ENCODE data around the gene LLGL1. TPM values are rescaled to one million over a fixed set of nuclear protein-coding genes. Genes with fewer than 3 reads are reported as not detected.

The LLGL1 gene
- total RNA-seq, 2 donors from 2014 or later = 66.3 to 69.3 TPM

DNA sequence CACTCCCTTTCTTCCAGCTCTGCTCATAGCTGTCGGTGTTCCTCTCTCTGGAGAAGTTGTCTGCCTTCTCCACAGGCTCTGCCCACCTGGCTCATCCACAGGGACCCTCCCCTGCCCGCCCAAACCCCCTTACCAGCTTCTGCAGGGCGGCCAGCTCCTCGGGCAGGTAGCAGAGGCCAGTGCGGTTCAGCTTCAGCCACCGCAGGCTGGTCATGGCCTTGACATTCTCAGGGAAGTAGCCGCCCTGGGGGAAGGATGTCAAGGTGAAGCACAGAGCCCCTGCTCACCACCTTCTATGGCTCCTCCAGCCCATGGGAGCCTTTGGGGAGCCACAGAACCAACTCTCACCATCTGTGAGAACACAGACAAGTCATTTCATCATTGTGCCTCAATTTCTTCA, 31.3 kb downstream of the LLGL1 start:
- no peaks in the 10 kb centered on the region for H3K9me3 ChIP-seq (ENCODE audit: control insufficient read depth, low read length)
- TF ChIP-seq, protein P1, sequence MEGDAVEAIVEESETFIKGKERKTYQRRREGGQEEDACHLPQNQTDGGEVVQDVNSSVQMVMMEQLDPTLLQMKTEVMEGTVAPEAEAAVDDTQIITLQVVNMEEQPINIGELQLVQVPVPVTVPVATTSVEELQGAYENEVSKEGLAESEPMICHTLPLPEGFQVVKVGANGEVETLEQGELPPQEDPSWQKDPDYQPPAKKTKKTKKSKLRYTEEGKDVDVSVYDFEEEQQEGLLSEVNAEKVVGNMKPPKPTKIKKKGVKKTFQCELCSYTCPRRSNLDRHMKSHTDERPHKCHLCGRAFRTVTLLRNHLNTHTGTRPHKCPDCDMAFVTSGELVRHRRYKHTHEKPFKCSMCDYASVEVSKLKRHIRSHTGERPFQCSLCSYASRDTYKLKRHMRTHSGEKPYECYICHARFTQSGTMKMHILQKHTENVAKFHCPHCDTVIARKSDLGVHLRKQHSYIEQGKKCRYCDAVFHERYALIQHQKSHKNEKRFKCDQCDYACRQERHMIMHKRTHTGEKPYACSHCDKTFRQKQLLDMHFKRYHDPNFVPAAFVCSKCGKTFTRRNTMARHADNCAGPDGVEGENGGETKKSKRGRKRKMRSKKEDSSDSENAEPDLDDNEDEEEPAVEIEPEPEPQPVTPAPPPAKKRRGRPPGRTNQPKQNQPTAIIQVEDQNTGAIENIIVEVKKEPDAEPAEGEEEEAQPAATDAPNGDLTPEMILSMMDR (conservative IDR thresholded peaks at IDR 0.05) = no peak
- H3K9me3 Mint-ChIP-seq = no peaks in the 10 kb centered on the region
- peak overlapping the region; percentile 92 for H3K4me3 Mint-ChIP-seq
- peaks cover 50% of the 10 kb centered on the region for H3K36me3 ChIP-seq (ENCODE audit: control insufficient read depth, insufficient read depth, low read length)
- H3K9ac ChIP-seq (ENCODE audit: extremely low read depth, low read length, poor library complexity, severe bottlenecking) = peak overlapping the region; percentile 70
- no peaks in the 10 kb centered on the region for H3K27me3 Mint-ChIP-seq (ENCODE audit: insufficient read depth)
- no peak overlapping the region for H3K27ac ChIP-seq (ENCODE audit: low read depth, low read length)
- no peak for DNase-seq
- no peaks in the 10 kb centered on the region for H3K27me3 ChIP-seq (ENCODE audit: control insufficient read depth, insufficient read depth, low read length, poor library complexity, severe bottlenecking)
- peaks cover 40% of the 10 kb centered on the region for H3K36me3 Mint-ChIP-seq (ENCODE audit: low read depth)
- peaks cover 21% of the 10 kb centered on the region for H3K4me1 Mint-ChIP-seq
- peaks cover 14% of the 10 kb centered on the region for H3K4me1 ChIP-seq (ENCODE audit: control insufficient read depth, insufficient read depth, low read length)
- WGBS, 2 experiments (ENCODE audit: insufficient coverage in 1 of 2, insufficient read length in 1 of 2) = 92 to 100% methylated on average over 1 to 7 of the region's 7 CpGs
- peak overlapping the region; percentile 97 for H3K27ac Mint-ChIP-seq
- H3K4me3 ChIP-seq (ENCODE audit: low read length) = peak overlapping the region; percentile 86

DNA sequence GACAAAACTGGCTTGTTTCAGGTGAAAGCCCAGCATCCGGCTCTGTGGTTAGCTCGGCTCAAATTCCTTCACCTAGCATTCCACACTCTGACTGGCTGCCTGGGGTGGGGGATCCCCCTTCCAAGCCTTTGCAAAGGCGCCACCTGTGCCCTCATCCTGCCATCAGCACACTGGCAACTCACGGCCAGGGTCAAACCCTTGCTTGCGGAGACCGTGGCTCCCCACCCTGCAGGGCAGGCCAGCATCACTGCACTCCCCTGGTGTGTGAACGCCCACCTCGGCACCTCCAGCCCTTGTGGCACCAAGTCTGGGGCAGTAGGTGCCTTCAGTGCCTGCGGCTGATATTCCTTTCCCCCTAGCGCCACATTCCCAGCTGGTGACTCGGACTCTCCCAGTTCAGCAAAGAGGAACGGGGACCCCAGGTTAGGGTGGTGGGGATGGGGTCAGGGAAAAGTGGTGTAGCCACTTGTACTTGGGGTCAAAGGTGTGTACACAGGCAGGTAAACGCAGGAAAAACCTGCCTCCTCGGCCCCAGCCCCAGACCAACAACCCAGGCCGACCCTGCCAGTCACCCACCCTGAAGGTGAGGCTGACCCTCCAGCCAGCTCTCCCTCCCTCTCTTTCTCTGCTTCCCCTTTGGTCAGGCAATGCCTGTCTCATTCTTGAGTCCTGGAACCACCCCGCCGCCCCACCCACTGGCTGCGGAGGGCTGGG, 32.0 kb downstream of the LLGL1 start:
- Histone ChIP-seq H3K36me3 (ENCODE audit: control insufficient read depth, insufficient read depth, low read length) (peaks cover 44% of the 10 kb centered on the region), H3K4me3 (ENCODE audit: low read length) (peak overlapping the region; percentile 86), H3K9ac (ENCODE audit: extremely low read depth, low read length, poor library complexity, severe bottlenecking) (peak overlapping the region; percentile 70), H3K27me3 (ENCODE audit: control insufficient read depth, insufficient read depth, low read length, poor library complexity, severe bottlenecking) (no peaks in the 10 kb centered on the region), H3K4me1 (ENCODE audit: control insufficient read depth, insufficient read depth, low read length) (peaks cover 14% of the 10 kb centered on the region), H3K27ac (ENCODE audit: low read depth, low read length) (no peak overlapping the region), H3K9me3 (ENCODE audit: control insufficient read depth, low read length) (no peaks in the 10 kb centered on the region)
- Mint-ChIP-seq H3K4me3 (peak overlapping the region; percentile 92), H3K27me3 (ENCODE audit: insufficient read depth) (no peaks in the 10 kb centered on the region), H3K27ac (peak overlapping the region; percentile 97), H3K36me3 (ENCODE audit: low read depth) (peaks cover 38% of the 10 kb centered on the region), H3K9me3 (no peaks in the 10 kb centered on the region), H3K4me1 (peaks cover 22% of the 10 kb centered on the region)
- TF ChIP-seq, protein P1 (conservative IDR thresholded peaks at IDR 0.05) = no peak
- 31 to 32% methylated on average over 9 to 18 of the region's 18 CpGs for WGBS, 2 experiments (ENCODE audit: insufficient coverage in 1 of 2, insufficient read length in 1 of 2)
- DNase-seq = peak; percentile 90

DNA sequence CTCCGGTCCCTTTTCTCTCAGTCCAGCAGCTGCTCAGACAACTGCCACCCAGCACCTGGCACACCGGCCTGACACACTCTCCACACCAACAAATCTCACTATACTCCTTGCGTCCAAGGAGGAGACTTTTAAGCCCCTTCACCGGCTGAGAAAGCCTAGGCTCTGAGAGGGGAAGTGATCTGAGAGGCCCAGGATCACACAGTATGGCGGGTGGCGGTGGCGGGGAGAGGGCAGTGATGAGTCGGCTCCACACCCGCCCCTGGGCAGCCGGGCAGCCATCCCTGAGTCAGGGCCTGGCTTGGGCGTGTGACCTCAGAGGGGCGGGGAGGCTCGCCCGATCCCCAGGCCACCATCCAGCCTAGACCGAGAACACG, 32.5 kb downstream of the LLGL1 start:
- WGBS, 2 experiments (ENCODE audit: insufficient coverage in 1 of 2, insufficient read length in 1 of 2) = 0% methylated on average over 4 to 16 of the region's 16 CpGs
- peak; percentile 94 for DNase-seq
- Histone ChIP-seq H3K9me3 (ENCODE audit: control insufficient read depth, low read length) (no peaks in the 10 kb centered on the region), H3K9ac (ENCODE audit: extremely low read depth, low read length, poor library complexity, severe bottlenecking) (peak overlapping the region; percentile 70), H3K4me1 (ENCODE audit: control insufficient read depth, insufficient read depth, low read length) (peaks cover 14% of the 10 kb centered on the region), H3K36me3 (ENCODE audit: control insufficient read depth, insufficient read depth, low read length) (peaks cover 41% of the 10 kb centered on the region), H3K27me3 (ENCODE audit: control insufficient read depth, insufficient read depth, low read length, poor library complexity, severe bottlenecking) (no peaks in the 10 kb centered on the region), H3K27ac (ENCODE audit: low read depth, low read length) (peak overlapping the region; percentile 51), H3K4me3 (ENCODE audit: low read length) (peak overlapping the region; percentile 86)
- Mint-ChIP-seq H3K36me3 (ENCODE audit: low read depth) (peaks cover 34% of the 10 kb centered on the region), H3K4me3 (peak overlapping the region; percentile 92), H3K4me1 (peaks cover 22% of the 10 kb centered on the region), H3K27me3 (ENCODE audit: insufficient read depth) (no peaks in the 10 kb centered on the region), H3K27ac (peak overlapping the region; percentile 97), H3K9me3 (no peaks in the 10 kb centered on the region)
- TF ChIP-seq, protein P1 (conservative IDR thresholded peaks at IDR 0.05) = no peak

Data from endodermal cell (in vitro differentiated cells).